ENCODE results near the gene COPS8.

Gene COPS8

DNA sequence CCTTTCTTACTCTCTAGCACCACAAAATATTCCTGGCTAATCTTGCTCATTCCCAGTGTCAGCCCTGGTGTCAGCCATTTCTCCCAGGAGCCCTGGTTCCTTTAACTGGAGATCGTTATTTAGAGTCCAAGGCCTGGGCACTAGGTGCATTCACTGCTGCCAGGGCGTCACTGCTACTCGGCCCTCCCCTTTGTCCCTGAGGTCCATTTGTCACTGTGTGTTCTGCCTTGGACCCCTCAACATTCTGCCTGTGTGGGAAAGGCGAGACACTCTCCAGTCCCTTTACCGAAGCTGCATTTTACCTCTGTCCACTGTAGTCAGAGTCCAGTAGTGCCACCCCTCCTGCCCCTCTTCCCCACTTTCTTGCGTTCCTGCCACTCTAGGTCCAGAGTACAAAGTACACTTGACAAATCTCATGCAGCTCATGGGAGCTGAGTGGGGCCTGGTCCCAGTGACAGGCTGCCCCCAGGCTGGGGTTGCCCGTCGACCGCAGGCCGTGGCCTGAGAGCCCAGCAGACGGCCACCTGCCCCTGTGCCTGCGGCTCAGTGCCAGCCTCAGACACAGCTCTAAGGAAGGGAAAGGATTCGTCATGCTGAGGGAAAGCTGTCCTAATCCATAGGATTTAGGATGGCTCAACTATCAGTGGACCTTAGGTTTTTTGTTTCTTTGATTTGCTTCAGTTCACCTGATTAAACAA lies 52.1 kb downstream of the COPS8 start:
- ATAC-seq (replicated peaks): no peak
- no peaks in the 10 kb centered on the region for H3K9me3 Mint-ChIP-seq
- H3K36me3 Mint-ChIP-seq (ENCODE audit: insufficient read depth): no peaks in the 10 kb centered on the region
- H3K27ac Mint-ChIP-seq: no peak overlapping the region
- H3K4me1 Mint-ChIP-seq (ENCODE audit: low read depth in 2 of 2): no peaks in the 10 kb centered on the region
- no peak for DNase-seq
- no peak overlapping the region for H3K4me3 Mint-ChIP-seq
- peaks cover 0 to 11% of the 10 kb centered on the region in 2 donors for H3K27me3 Mint-ChIP-seq

- Mint-ChIP-seq H3K27me3 (peaks cover 0 to 17% of the 10 kb centered on the region in 2 donors), H3K4me1 (ENCODE audit: low read depth in 2 of 2) (no peaks in the 10 kb centered on the region), H3K9me3 (no peaks in the 10 kb centered on the region), H3K36me3 (ENCODE audit: insufficient read depth) (no peaks in the 10 kb centered on the region), H3K27ac (no peak overlapping the region), H3K4me3 (no peak overlapping the region)
- ATAC-seq (replicated peaks) (no peak), DNase-seq (no peak)
These were observed 53.5 kb downstream of the COPS8 start for GRCh38 chr2:237139123-237139675.

DNA sequence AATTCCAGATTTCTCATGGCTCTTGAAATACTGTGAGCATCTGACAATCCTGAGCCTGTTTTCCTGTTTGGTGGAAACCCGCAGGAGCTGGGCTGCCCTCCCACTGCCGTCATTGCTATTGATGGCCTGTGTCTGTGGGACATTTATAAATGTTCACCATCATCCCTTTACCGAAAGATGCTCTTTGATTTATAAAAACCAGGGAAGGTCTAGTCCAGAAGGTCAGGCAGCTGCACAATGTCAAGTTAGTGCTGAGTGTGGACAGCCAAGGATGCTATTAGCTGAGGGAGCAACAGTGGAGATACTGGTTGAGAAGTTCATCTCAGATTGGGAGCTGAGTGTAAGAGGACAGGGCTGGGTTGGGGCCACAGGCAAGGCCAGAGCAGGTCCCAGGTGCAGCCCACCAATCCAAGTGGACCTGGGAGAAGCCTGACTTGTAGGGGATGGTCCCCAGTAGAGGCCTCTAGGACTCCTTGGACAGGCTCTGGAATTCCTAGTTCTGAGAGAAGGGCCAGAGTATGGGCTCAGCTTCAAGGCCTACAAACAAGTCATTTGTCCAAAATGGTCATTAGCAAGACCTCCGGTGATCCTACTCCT lies 55.1 kb downstream of the COPS8 start:
- H3K36me3 Mint-ChIP-seq (ENCODE audit: insufficient read depth): no peaks in the 10 kb centered on the region
- H3K9me3 Mint-ChIP-seq: no peaks in the 10 kb centered on the region
- no peak overlapping the region for H3K4me3 Mint-ChIP-seq
- H3K27ac Mint-ChIP-seq: no peak overlapping the region
- DNase-seq (no peak), ATAC-seq (replicated peaks) (no peak)
- H3K4me1 Mint-ChIP-seq (ENCODE audit: low read depth in 2 of 2): no peaks in the 10 kb centered on the region
- H3K27me3 Mint-ChIP-seq: peaks cover 0 to 17% of the 10 kb centered on the region in 2 donors

DNA sequence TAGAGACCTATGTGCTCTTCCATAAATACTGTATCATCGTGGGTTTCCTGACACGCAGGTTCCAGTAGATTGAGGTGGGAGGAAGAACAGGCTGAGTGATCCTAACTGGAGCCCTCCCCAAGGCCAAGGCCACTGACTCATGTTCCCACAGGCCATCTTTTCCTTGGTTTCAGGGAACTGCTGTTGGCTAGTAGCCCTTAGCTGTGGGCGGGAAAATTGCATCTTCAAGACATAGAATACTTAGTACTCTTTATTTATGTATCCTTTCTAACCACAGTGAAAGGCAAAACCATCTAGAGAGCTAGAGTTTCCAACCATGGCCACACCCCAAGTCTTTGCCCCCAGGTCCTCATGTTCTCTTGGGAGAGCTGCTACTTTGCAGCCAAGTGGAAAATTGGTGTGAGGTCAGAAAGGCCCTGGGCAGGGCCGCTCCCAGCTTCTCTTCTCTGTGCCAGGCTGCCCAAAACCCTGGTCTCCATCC lies 55.9 kb downstream of the COPS8 start:
- no peaks in the 10 kb centered on the region for H3K36me3 Mint-ChIP-seq (ENCODE audit: insufficient read depth)
- ATAC-seq (replicated peaks): no peak
- peaks cover 0 to 17% of the 10 kb centered on the region in 2 donors for H3K27me3 Mint-ChIP-seq
- H3K9me3 Mint-ChIP-seq: no peaks in the 10 kb centered on the region
- H3K4me3 Mint-ChIP-seq: no peak overlapping the region
- no peak for DNase-seq
- H3K27ac Mint-ChIP-seq: no peak overlapping the region
- H3K4me1 Mint-ChIP-seq (ENCODE audit: low read depth in 2 of 2): no peaks in the 10 kb centered on the region

DNA sequence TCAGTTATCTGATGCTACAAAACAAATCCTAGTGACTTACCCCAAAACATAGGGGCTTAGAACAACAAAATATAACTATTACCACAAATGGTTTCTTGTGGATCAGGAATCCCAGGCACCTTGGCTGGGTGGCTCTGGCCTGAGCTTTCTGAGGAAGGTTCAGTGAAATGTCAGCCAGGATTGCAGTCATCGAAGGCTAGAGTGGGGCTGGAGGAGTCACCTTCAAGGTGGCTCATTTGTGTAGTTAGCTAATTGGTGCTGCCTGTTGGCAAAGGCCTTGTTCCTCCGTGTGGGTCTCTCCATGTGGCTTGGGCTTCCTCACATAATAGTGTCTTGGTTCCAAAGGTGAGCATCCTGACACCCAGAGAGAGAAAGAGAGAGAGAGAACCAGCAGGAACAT lies 57.4 kb downstream of the COPS8 start:
- no peaks in the 10 kb centered on the region for H3K4me1 Mint-ChIP-seq (ENCODE audit: low read depth in 2 of 2)
- ATAC-seq (replicated peaks): no peak
- H3K9me3 Mint-ChIP-seq: no peaks in the 10 kb centered on the region
- no peaks in the 10 kb centered on the region for H3K36me3 Mint-ChIP-seq (ENCODE audit: insufficient read depth)
- peaks cover 0 to 17% of the 10 kb centered on the region in 2 donors for H3K27me3 Mint-ChIP-seq
- H3K27ac Mint-ChIP-seq: no peak overlapping the region
- no peak for DNase-seq
- H3K4me3 Mint-ChIP-seq: no peak overlapping the region

DNA sequence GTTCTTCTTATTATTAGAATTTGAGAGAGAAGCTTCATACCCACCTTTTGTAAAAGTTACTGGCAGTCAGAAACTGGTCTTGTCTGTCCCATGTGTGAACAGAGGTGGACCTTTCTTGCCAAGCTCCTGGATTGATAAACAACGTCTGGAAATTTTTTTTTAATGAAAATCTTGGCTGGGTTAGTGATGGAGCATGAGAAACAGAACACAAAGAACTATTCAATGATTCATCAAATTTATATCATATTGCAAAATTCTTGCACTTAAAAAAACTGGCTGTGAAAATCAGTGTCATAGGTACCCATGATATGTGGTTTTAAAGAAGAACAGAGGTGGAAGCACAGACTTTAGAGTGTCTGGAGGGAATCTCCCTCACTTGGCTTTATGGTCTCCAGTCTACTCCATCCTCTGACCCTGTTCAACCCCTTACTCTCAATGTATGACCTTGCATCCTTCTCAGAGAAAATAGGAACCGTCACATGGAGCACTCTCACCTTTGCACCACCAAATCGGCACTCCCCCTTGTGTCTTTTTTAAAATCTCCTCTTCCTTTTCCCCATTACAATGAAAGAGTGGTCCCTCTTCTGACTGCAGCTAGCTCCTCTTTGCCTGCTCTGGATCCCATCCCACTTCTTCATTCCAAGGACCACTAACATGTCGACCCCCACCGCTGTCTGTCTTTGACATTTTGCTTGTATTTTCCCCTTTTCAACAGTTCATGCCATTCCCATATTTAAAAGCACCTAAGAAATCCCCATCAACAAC lies 58.2 kb downstream of the COPS8 start:
- peaks cover 0 to 17% of the 10 kb centered on the region in 2 donors for H3K27me3 Mint-ChIP-seq

DNA sequence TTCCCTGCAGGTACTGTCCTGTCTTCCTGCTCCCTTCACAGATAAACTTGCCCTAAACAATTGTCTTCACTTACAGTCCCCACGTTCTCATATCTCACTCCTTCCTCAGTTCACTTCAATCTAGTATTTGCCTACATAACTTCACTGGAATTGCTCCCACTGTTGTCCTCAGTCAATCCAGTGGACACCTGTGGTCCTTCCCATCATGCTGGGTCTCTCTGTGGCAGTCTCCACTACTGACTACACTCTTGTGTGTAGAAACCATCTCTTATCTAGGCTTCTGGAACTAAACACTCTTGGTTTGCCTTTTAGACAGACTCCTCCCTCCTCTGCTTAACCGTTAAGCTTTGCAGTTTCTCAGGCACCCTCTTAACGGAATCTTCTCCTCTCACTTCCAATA lies 58.8 kb downstream of the COPS8 start:
- Mint-ChIP-seq H3K36me3 (ENCODE audit: insufficient read depth) (no peaks in the 10 kb centered on the region), H3K27me3 (peaks cover 0 to 24% of the 10 kb centered on the region in 2 donors), H3K9me3 (no peaks in the 10 kb centered on the region), H3K4me1 (ENCODE audit: low read depth in 2 of 2) (no peaks in the 10 kb centered on the region), H3K4me3 (no peak overlapping the region), H3K27ac (no peak overlapping the region)
- DNase-seq (no peak), ATAC-seq (replicated peaks) (no peak)

More for the DNA sequence above, 58.2 kb downstream of the COPS8 start:
- no peaks in the 10 kb centered on the region for H3K4me1 Mint-ChIP-seq (ENCODE audit: low read depth in 2 of 2)
- no peaks in the 10 kb centered on the region for H3K9me3 Mint-ChIP-seq
- no peak overlapping the region for H3K4me3 Mint-ChIP-seq
- no peak overlapping the region for H3K27ac Mint-ChIP-seq
- ATAC-seq (replicated peaks) (no peak), DNase-seq (no peak)
- no peaks in the 10 kb centered on the region for H3K36me3 Mint-ChIP-seq (ENCODE audit: insufficient read depth)

DNA sequence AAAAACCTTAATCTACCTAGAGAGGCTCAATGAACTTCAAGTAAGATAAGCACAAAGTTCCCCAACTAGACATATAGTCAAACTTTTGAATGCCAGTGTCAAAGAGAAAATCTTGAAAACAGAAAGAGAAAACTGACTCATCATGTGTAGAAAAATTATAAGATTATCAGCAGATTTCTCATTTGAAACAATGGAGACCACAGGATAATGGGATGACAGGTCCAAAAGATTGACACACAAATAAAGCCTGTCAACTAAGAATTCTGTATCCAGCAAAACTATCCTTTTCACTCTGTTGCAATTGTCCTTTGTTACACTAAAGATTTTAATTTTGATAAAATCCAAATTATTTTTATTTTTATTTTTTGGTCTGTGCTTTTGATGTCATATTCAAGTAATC lies 61.6 kb downstream of the COPS8 start:
- H3K27me3 Mint-ChIP-seq: peaks cover 11 to 26% of the 10 kb centered on the region in 2 donors
- DNase-seq: no peak
- H3K27ac Mint-ChIP-seq: no peak overlapping the region
- H3K36me3 Mint-ChIP-seq (ENCODE audit: insufficient read depth): no peaks in the 10 kb centered on the region
- H3K9me3 Mint-ChIP-seq: no peaks in the 10 kb centered on the region
- H3K4me1 Mint-ChIP-seq (ENCODE audit: low read depth in 2 of 2): no peaks in the 10 kb centered on the region
- H3K4me3 Mint-ChIP-seq: no peak overlapping the region
- no peak for ATAC-seq (replicated peaks)

GRCh38 chr2:237148624-237149023 lies 62.9 kb downstream of the COPS8 start:
- Mint-ChIP-seq H3K9me3 (no peaks in the 10 kb centered on the region), H3K27me3 (peaks cover 11 to 32% of the 10 kb centered on the region in 2 donors), H3K4me1 (ENCODE audit: low read depth in 2 of 2) (no peaks in the 10 kb centered on the region), H3K36me3 (ENCODE audit: insufficient read depth) (no peaks in the 10 kb centered on the region), H3K4me3 (no peak overlapping the region), H3K27ac (no peak overlapping the region)
- ATAC-seq (replicated peaks) (no peak), DNase-seq (no peak)

- Mint-ChIP-seq H3K27ac (no peak overlapping the region), H3K4me3 (no peak overlapping the region)
- ATAC-seq (replicated peaks): no peak
These were observed 63.7 kb downstream of the COPS8 start for GRCh38 chr2:237149425-237149824.

More at GRCh38 chr2:237149425-237149824, 63.7 kb downstream of the COPS8 start:
- peaks cover 11 to 34% of the 10 kb centered on the region in 2 donors for H3K27me3 Mint-ChIP-seq
- H3K36me3 Mint-ChIP-seq (ENCODE audit: insufficient read depth): no peaks in the 10 kb centered on the region
- no peaks in the 10 kb centered on the region for H3K9me3 Mint-ChIP-seq
- no peak for DNase-seq
- H3K4me1 Mint-ChIP-seq (ENCODE audit: low read depth in 2 of 2): no peaks in the 10 kb centered on the region
